ENCODE results near the gene MINDY3.
"Not testable (repeated sequence)": the region's sequence is repeated elsewhere in the genome, so short reads cannot be mapped to it uniquely, and the experiment has no call there.

Gene MINDY3

DNA sequence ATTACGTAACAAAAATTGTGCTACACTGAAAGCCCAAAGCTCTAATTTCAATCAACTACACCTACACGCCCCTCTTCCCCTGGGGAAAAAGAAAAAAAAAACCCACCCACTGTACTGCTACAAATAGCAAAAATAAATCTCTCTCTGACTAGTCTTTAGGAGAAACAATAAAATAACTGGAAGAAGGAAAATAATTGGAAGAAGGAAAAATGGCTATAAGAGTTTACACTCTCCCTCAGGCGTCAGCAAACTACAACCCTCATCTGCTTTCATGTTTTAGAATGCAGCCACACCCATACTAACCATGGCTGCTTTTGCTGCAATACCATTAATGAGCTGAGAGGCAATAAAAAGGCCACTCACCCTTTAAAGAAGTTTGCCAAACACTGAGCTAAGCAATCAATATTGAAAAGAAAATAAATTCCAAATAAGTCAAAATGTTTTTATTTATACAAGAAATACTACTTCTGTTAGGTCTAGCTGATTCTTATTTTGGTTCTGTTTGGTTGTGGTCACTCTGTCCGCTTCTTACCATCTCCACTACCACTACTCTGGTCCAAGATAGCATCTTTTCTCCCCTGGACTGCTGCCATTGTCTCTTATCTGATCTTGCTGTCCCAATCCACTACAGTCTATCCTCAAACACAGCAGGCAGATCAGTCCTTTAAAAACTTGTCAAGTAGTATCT lies 3.8 kb downstream of the MINDY3 start:
- Histone ChIP-seq H3K27me3 (replicated peaks; ENCODE audit: control insufficient read depth, insufficient read depth, low read length) (no peaks in the 10 kb centered on the region), H3K9me3 (ENCODE audit: control insufficient read depth, low read length) (no peaks in the 10 kb centered on the region), H3K9ac (ENCODE audit: low read length) (no peak overlapping the region), H3K4me1 (ENCODE audit: control insufficient read depth, insufficient read depth, low read length) (peaks cover 53% of the 10 kb centered on the region), H3K4me3 (ENCODE audit: low read length) (no peak overlapping the region), H3K36me3 (ENCODE audit: control insufficient read depth, insufficient read depth, low read length, severe bottlenecking) (no peaks in the 10 kb centered on the region)
- peak; percentile 21 for DNase-seq (ENCODE audit: low read depth)

DNA sequence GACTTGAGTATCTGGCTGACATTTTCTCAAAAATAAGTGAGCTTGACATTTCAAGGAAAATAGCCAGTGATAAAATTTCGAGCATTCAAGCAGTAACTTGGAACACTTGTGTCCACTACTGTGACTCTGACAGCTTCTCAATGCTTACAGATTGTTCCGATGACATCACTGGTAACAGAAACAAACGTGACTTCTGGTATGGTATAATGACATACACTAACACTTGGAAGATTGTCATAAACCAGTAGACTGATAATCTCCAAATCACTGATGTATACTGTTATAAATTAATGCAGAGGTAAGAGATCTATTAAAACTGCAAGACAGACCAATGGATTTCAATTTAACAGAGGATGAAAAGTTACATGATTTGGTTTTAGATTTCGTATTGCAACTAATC lies 6.5 kb downstream of the MINDY3 start:
- Histone ChIP-seq H3K9me3 (ENCODE audit: control insufficient read depth, low read length) (no peaks in the 10 kb centered on the region), H3K36me3 (ENCODE audit: control insufficient read depth, insufficient read depth, low read length, severe bottlenecking) (no peaks in the 10 kb centered on the region), H3K9ac (ENCODE audit: low read length) (no peak overlapping the region), H3K4me3 (ENCODE audit: low read length) (no peak overlapping the region), H3K4me1 (ENCODE audit: control insufficient read depth, insufficient read depth, low read length) (peaks cover 39% of the 10 kb centered on the region), H3K27me3 (replicated peaks; ENCODE audit: control insufficient read depth, insufficient read depth, low read length) (no peaks in the 10 kb centered on the region)
- DNase-seq (ENCODE audit: low read depth), result no peak

DNA sequence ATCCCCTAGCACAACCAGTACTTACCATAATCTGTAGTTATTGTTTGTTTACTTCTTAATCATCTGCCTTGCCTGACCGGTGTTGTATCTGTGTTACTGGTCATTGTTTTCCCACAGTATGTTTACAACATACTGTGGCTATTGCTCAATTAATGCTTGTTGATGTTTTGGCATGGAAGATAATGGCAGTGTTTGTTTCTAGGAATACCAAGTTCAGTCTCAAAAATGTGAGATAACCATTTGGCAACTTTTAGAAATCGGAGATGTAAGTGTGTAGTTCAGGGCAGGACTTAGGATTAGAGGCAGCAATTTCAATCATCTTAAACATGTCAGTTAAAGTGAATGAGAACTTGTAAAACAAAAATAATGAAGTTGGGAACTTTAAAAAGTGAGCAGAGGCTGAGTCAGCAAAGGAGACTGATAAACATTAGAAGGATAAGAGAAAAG lies 8.2 kb downstream of the MINDY3 start:
- Histone ChIP-seq H3K4me3 (ENCODE audit: low read length) (no peak overlapping the region), H3K9ac (ENCODE audit: low read length) (no peak overlapping the region), H3K9me3 (ENCODE audit: control insufficient read depth, low read length) (no peaks in the 10 kb centered on the region), H3K4me1 (ENCODE audit: control insufficient read depth, insufficient read depth, low read length) (peaks cover 22% of the 10 kb centered on the region), H3K27me3 (replicated peaks; ENCODE audit: control insufficient read depth, insufficient read depth, low read length) (no peaks in the 10 kb centered on the region), H3K36me3 (ENCODE audit: control insufficient read depth, insufficient read depth, low read length, severe bottlenecking) (no peaks in the 10 kb centered on the region)
- no peak for DNase-seq (ENCODE audit: low read depth)

DNA sequence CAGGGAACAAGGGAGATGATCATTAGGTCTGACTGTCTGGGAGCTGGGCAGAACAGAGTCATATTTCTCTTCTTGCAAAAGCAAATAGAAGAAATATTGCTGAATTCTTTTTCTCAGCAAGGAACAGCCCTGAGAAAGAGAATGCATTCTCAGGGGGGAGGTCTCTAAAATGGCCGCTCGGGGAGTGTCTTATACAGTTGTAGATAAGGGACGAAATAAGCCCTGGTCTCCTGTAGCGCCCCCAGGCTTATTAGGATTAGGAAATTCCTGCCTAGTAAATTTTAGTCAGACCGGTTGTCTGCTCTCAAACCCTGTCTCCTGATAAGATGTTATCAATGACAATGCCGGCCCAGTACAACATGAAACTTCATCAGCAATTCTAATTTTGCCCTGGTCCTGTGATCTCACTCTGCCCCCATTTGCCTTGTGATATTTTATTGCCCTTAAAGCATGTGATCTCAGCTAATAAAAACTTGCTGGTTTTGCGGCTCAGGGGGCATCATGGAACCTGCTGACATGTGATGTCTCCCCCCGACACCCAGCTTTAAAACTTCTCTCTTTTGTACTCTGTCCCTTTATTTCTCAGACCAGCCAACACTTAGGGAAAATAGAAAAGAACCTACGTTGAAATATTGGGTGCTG lies 9.8 kb downstream of the MINDY3 start:
- H3K4me1 ChIP-seq (ENCODE audit: control insufficient read depth, insufficient read depth, low read length), result peaks cover 13% of the 10 kb centered on the region
- not testable (repeated sequence) for H3K27me3 ChIP-seq (replicated peaks; ENCODE audit: control insufficient read depth, insufficient read depth, low read length); H3K9ac ChIP-seq (ENCODE audit: low read length); H3K9me3 ChIP-seq (ENCODE audit: control insufficient read depth, low read length); H3K36me3 ChIP-seq (ENCODE audit: control insufficient read depth, insufficient read depth, low read length, severe bottlenecking); DNase-seq (ENCODE audit: low read depth); H3K4me3 ChIP-seq (ENCODE audit: low read length)

DNA sequence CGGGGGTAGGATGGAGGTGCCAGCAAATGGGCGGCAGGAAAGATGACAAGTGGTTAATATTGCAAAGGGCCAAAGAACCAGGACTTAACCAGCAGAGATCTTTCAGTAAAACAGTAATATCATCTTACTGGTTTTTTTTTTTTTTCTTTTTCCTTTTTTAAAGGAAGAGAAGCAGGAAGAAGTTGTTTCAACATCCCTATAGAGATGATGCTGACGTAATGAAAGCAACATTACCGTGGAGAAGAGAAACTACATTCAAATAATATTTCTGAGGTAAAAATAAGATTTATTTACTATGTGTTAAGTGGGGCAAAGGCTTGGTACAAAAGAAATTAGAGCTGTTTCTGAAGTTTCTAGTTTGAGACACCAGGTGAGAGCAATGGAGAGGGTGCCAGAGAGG lies 11.0 kb downstream of the MINDY3 start:
- no peak for DNase-seq (ENCODE audit: low read depth)
- no peaks in the 10 kb centered on the region for H3K27me3 ChIP-seq (replicated peaks; ENCODE audit: control insufficient read depth, insufficient read depth, low read length)
- H3K4me1 ChIP-seq (ENCODE audit: control insufficient read depth, insufficient read depth, low read length), result peaks cover 13% of the 10 kb centered on the region
- H3K4me3 ChIP-seq (ENCODE audit: low read length), result no peak overlapping the region
- no peaks in the 10 kb centered on the region for H3K9me3 ChIP-seq (ENCODE audit: control insufficient read depth, low read length)
- H3K36me3 ChIP-seq (ENCODE audit: control insufficient read depth, insufficient read depth, low read length, severe bottlenecking), result no peaks in the 10 kb centered on the region
- no peak overlapping the region for H3K9ac ChIP-seq (ENCODE audit: low read length)

DNA sequence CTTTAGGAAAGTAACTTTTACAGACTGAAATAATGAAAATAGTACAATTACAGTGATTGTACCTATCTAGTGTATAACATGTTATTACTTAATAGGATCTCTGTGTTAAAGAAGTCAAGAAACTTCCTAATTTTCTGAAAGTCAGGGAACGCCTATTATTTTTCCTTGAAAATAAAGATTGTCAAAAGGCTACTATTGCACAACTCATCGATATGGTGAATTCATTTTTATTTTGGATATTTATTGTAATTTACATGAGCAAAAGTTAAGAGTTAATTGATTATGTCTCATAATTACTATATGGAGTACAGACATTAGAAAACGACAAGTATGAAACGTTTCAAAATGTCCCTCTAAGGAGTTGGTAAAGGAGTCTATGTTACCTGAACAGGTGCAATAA lies 12.8 kb downstream of the MINDY3 start:
- Histone ChIP-seq H3K27me3 (replicated peaks; ENCODE audit: control insufficient read depth, insufficient read depth, low read length) (no peaks in the 10 kb centered on the region), H3K4me3 (ENCODE audit: low read length) (no peak overlapping the region)

DNA sequence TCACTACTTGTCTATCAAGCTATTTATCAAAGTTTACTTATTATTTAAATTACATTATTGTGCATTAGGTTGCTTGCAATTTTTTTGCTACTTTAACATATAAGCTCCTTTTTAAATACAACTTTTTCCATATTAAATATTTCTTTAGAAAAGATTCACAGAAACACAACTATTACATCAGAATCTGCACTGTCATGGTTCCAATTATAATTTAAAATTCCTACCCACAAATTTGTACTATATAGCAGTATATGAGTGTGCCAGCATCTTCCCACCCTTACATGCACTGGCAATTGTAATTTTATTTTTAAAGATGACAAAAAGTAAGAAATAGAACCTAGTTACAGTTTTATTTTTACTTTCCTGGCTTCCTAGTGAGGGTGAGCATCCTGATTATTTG lies 15.8 kb downstream of the MINDY3 start:
- H3K27me3 ChIP-seq (replicated peaks; ENCODE audit: control insufficient read depth, insufficient read depth, low read length), result no peaks in the 10 kb centered on the region
- H3K36me3 ChIP-seq (ENCODE audit: control insufficient read depth, insufficient read depth, low read length, severe bottlenecking), result peaks cover 12% of the 10 kb centered on the region
- H3K4me3 ChIP-seq (ENCODE audit: low read length), result no peak overlapping the region
- H3K9ac ChIP-seq (ENCODE audit: low read length), result no peak overlapping the region
- H3K9me3 ChIP-seq (ENCODE audit: control insufficient read depth, low read length), result no peaks in the 10 kb centered on the region
- no peak for DNase-seq (ENCODE audit: low read depth)
- peaks cover 23% of the 10 kb centered on the region for H3K4me1 ChIP-seq (ENCODE audit: control insufficient read depth, insufficient read depth, low read length)

More for the DNA sequence above, 12.8 kb downstream of the MINDY3 start:
- Histone ChIP-seq H3K9me3 (ENCODE audit: control insufficient read depth, low read length) (no peaks in the 10 kb centered on the region), H3K36me3 (ENCODE audit: control insufficient read depth, insufficient read depth, low read length, severe bottlenecking) (peaks cover 4% of the 10 kb centered on the region), H3K4me1 (ENCODE audit: control insufficient read depth, insufficient read depth, low read length) (peaks cover 16% of the 10 kb centered on the region), H3K9ac (ENCODE audit: low read length) (no peak overlapping the region)
- no peak for DNase-seq (ENCODE audit: low read depth)

DNA sequence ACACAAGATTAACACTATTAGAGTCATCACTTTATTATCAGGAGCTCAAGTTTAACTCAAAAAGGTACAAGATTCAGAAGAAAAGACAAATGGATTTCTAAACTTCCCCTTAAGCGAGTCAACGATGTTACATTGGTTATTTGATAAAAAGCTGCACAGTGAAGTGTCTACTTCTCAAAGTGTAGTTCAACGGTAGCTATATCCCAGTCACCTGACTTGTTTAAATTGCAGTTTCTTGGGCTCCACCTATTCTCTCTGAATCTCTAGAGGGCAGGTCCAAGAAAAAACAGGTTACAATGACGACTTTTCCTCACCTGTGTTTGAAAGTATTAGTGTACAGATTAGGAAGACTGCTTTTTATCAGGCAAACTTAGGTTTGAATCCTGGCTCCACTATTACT lies 16.6 kb downstream of the MINDY3 start:
- Histone ChIP-seq H3K27me3 (replicated peaks; ENCODE audit: control insufficient read depth, insufficient read depth, low read length) (no peaks in the 10 kb centered on the region), H3K9ac (ENCODE audit: low read length) (no peak overlapping the region), H3K9me3 (ENCODE audit: control insufficient read depth, low read length) (no peaks in the 10 kb centered on the region), H3K4me1 (ENCODE audit: control insufficient read depth, insufficient read depth, low read length) (peaks cover 23% of the 10 kb centered on the region), H3K4me3 (ENCODE audit: low read length) (no peak overlapping the region), H3K36me3 (ENCODE audit: control insufficient read depth, insufficient read depth, low read length, severe bottlenecking) (peaks cover 12% of the 10 kb centered on the region)
- DNase-seq (ENCODE audit: low read depth), result no peak

DNA sequence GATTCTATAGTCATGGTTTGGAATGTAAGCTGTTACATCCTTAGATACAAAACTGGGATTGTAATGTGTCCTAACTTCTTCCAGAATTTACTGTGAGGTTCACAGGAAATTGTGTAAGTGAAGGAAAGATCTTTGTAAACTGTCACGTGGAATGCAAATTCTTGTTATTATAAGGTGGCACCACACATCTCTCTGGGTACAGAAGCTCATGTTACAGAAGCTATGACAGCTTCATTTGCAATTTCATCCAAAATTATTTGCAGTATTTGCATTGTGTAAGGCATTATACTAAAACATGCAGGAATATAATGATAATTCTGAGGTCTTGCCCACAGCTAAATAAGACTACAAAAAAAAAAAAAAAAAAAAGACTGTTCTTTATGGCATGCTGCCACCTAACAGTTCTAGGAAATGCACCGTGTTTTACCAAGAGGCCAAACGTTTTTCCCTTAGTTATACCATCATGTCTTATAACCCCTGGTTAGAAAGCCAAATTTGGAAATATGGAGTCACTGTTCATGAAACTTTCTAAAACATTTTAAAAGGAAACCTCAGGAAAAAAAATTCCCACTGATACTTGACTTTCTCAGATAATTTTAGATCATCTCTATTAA lies 17.6 kb downstream of the MINDY3 start:
- Histone ChIP-seq H3K9me3 (ENCODE audit: control insufficient read depth, low read length) (no peaks in the 10 kb centered on the region), H3K4me3 (ENCODE audit: low read length) (no peak overlapping the region), H3K27me3 (replicated peaks; ENCODE audit: control insufficient read depth, insufficient read depth, low read length) (no peaks in the 10 kb centered on the region), H3K36me3 (ENCODE audit: control insufficient read depth, insufficient read depth, low read length, severe bottlenecking) (peaks cover 17% of the 10 kb centered on the region), H3K9ac (ENCODE audit: low read length) (no peak overlapping the region), H3K4me1 (ENCODE audit: control insufficient read depth, insufficient read depth, low read length) (peaks cover 23% of the 10 kb centered on the region)
- peak; percentile 19 for DNase-seq (ENCODE audit: low read depth)

DNA sequence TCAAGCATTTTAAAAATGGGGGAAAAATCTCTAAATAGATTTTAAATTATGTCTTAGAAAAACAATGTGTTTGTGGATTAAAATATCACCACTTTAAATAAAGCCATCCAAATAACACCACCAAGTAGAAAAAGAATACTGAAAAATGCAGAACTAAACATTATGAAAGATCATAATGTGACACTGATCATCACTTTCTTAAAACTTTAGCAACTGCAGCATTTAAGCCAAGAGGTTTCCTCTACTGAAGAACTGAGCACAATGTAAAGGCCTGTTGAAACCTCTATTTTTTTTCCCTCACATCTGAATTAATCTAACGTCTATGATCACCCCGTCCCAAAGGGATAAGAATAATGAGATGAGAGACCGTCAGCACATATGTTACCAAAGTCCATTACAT lies 18.6 kb downstream of the MINDY3 start:
- no peak for DNase-seq (ENCODE audit: low read depth)
- H3K27me3 ChIP-seq (replicated peaks; ENCODE audit: control insufficient read depth, insufficient read depth, low read length), result no peaks in the 10 kb centered on the region
- no peaks in the 10 kb centered on the region for H3K9me3 ChIP-seq (ENCODE audit: control insufficient read depth, low read length)
- H3K4me1 ChIP-seq (ENCODE audit: control insufficient read depth, insufficient read depth, low read length), result peaks cover 27% of the 10 kb centered on the region
- H3K4me3 ChIP-seq (ENCODE audit: low read length), result no peak overlapping the region
- H3K36me3 ChIP-seq (ENCODE audit: control insufficient read depth, insufficient read depth, low read length, severe bottlenecking), result peaks cover 17% of the 10 kb centered on the region
- H3K9ac ChIP-seq (ENCODE audit: low read length), result no peak overlapping the region

DNA sequence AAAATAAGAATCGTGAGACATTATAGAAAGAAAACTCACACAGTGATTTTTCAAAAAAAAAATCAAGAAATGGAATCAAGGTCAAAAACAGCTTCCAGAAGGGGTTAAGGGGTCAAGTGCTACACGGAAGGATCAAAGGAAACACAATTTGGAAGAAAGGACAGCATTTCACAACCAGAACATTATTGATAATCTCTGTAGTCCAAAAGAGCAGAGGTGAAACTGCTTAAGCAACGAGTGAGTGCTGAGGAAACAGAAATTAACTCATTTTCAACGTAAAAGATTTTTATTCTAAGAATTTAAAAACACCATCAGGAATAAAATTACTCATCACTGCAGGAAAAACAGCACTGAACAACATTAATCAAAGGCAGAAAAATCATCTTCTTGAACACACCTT lies 23.5 kb downstream of the MINDY3 start:
- H3K9me3 ChIP-seq (ENCODE audit: control insufficient read depth, low read length), result no peaks in the 10 kb centered on the region
- peaks cover 27% of the 10 kb centered on the region for H3K36me3 ChIP-seq (ENCODE audit: control insufficient read depth, insufficient read depth, low read length, severe bottlenecking)
- H3K4me1 ChIP-seq (ENCODE audit: control insufficient read depth, insufficient read depth, low read length), result peaks cover 17% of the 10 kb centered on the region
- no peak overlapping the region for H3K9ac ChIP-seq (ENCODE audit: low read length)
- no peak for DNase-seq (ENCODE audit: low read depth)
- H3K27me3 ChIP-seq (replicated peaks; ENCODE audit: control insufficient read depth, insufficient read depth, low read length), result no peaks in the 10 kb centered on the region
- no peak overlapping the region for H3K4me3 ChIP-seq (ENCODE audit: low read length)

Measured in adipocyte (in vitro differentiated cells).